Measurements from ENCODE around the gene LPCAT4. TPM values are rescaled to one million over a fixed set of nuclear protein-coding genes. Genes with fewer than 3 reads are reported as not detected.

The LPCAT4 gene
- total RNA-seq, 1 donor from 2014 or later = 33.2 TPM

- TF ChIP-seq CTCF (conservative IDR thresholded peaks at IDR 0.05; ENCODE audit: low read depth, low read length) = no peak
- no peak for DNase-seq (ENCODE audit: low read depth)
- peak overlapping the region; percentile 93 for H3K4me3 ChIP-seq (ENCODE audit: low read depth, low read length)
Measured at GRCh38 chr15:34338347-34338746, 28.6 kb downstream of the LPCAT4 start.

GRCh38 chr15:34337557-34338306 lies 29.3 kb downstream of the LPCAT4 start, which contains the start of gene SLC12A6:
SLC12A6 (minus strand) TSS chr15:34337781; CDS start chr15:34336680, 1,101 bp downstream.
- no peak for DNase-seq (ENCODE audit: low read depth)
- H3K4me3 ChIP-seq (ENCODE audit: low read depth, low read length) = peak within 1 kb of the TSS; percentile 93
- TF ChIP-seq CTCF (conservative IDR thresholded peaks at IDR 0.05; ENCODE audit: low read depth, low read length) = no peak

- no peak for DNase-seq (ENCODE audit: low read depth)
- no peak for TF ChIP-seq CTCF (conservative IDR thresholded peaks at IDR 0.05; ENCODE audit: low read depth, low read length)
- peak overlapping the region; percentile 93 for H3K4me3 ChIP-seq (ENCODE audit: low read depth, low read length)
Measured at GRCh38 chr15:34336991-34337556, 29.9 kb downstream of the LPCAT4 start.

GRCh38 chr15:34336231-34336990 lies 30.6 kb downstream of the LPCAT4 start:
- no peak for TF ChIP-seq CTCF (conservative IDR thresholded peaks at IDR 0.05; ENCODE audit: low read depth, low read length)
- H3K4me3 ChIP-seq (ENCODE audit: low read depth, low read length) = peak overlapping the region; percentile 93

GRCh38 chr15:34335176-34336032 lies 31.6 kb downstream of the LPCAT4 start:
- H3K4me3 ChIP-seq (ENCODE audit: low read depth, low read length) = peak overlapping the region; percentile 5
- no peak for DNase-seq (ENCODE audit: low read depth)
- no peak for TF ChIP-seq CTCF (conservative IDR thresholded peaks at IDR 0.05; ENCODE audit: low read depth, low read length)

More at GRCh38 chr15:34336231-34336990, 30.6 kb downstream of the LPCAT4 start:
- DNase-seq (ENCODE audit: low read depth) = no peak

- TF ChIP-seq CTCF (conservative IDR thresholded peaks at IDR 0.05; ENCODE audit: low read depth, low read length) = no peak
- H3K4me3 ChIP-seq (ENCODE audit: low read depth, low read length) = peak overlapping the region; percentile 0
- no peak for DNase-seq (ENCODE audit: low read depth)
Measured at GRCh38 chr15:34334672-34335071, 32.3 kb downstream of the LPCAT4 start.
